Measurements from ENCODE around the gene MRPS10.

DNA sequence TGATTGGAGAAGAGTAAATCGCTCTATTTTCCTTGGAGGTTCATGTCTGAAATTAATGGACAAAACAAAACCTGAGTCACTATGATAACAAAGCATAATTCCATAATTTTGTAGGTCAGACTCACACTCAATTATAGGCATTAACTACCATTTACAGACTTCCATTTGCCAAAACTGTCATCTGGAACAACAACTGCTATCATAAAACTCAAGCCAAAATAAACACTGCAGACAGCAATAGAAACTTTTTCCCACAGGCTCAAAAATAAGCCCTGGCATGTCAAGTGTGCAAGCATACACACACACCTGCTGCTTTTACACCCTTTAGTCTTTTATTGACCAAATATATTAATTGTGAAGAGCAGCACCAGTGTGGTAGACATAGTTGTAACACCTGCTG lies 7.1 kb downstream of the MRPS10 start:
- TF ChIP-seq, protein P1, sequence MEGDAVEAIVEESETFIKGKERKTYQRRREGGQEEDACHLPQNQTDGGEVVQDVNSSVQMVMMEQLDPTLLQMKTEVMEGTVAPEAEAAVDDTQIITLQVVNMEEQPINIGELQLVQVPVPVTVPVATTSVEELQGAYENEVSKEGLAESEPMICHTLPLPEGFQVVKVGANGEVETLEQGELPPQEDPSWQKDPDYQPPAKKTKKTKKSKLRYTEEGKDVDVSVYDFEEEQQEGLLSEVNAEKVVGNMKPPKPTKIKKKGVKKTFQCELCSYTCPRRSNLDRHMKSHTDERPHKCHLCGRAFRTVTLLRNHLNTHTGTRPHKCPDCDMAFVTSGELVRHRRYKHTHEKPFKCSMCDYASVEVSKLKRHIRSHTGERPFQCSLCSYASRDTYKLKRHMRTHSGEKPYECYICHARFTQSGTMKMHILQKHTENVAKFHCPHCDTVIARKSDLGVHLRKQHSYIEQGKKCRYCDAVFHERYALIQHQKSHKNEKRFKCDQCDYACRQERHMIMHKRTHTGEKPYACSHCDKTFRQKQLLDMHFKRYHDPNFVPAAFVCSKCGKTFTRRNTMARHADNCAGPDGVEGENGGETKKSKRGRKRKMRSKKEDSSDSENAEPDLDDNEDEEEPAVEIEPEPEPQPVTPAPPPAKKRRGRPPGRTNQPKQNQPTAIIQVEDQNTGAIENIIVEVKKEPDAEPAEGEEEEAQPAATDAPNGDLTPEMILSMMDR (IDR thresholded peaks at IDR 0.05) = no peak
- TF ChIP-seq POLR2AphosphoS5 (IDR thresholded peaks at IDR 0.05) (no peak), POLR2A (IDR thresholded peaks at IDR 0.05) (no peak)
